ENCODE measurements around the gene FRS2. TPM values are rescaled to one million over a fixed set of nuclear protein-coding genes. Genes with fewer than 3 reads are reported as not detected.
A peak's percentile ranks its signal among the peaks of the same experiment; 100 is the strongest.

FRS2 gene
- total RNA-seq, 1 donor = 64.4 TPM

DNA sequence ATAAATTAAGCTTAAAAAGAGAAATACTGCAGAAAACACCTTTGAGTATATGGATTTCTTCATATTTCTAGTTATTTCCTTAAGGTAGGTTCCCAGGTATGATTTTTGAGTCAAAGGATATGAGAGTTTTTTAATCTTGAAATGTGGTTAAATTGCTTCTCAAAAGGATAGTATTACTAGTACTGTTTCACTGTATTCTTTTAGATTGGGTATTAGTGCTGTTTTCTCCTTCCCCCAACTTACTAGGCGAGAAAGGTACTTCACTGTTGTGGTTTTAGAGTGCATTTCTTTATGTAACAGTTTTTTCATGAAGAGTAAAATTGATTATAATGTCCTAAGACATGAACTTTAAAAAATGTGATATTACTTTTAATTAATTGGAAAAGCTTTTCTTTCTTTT, 13.5 kb downstream of the FRS2 start:
- H3K27ac ChIP-seq (ENCODE audit: low read depth, low read length) = no peak overlapping the region
- no peak for DNase-seq (ENCODE audit: insufficient read length, low spot score, missing footprints)
- H3K36me3 ChIP-seq (ENCODE audit: insufficient read depth, low read length) = peaks cover 11% of the 10 kb centered on the region
- H4K20me1 ChIP-seq (ENCODE audit: insufficient read depth, low read length) = peaks cover 42% of the 10 kb centered on the region
- H2AFZ ChIP-seq (ENCODE audit: low read length) = no peak overlapping the region
- H3K4me3 ChIP-seq (ENCODE audit: insufficient read depth, low read length) = no peak overlapping the region
- H3K79me2 ChIP-seq (ENCODE audit: insufficient read depth, low read length) = peaks cover 95% of the 10 kb centered on the region
- H3K4me1 ChIP-seq (ENCODE audit: insufficient read depth, low read length) = peaks cover 3% of the 10 kb centered on the region
- TF ChIP-seq, protein P1, sequence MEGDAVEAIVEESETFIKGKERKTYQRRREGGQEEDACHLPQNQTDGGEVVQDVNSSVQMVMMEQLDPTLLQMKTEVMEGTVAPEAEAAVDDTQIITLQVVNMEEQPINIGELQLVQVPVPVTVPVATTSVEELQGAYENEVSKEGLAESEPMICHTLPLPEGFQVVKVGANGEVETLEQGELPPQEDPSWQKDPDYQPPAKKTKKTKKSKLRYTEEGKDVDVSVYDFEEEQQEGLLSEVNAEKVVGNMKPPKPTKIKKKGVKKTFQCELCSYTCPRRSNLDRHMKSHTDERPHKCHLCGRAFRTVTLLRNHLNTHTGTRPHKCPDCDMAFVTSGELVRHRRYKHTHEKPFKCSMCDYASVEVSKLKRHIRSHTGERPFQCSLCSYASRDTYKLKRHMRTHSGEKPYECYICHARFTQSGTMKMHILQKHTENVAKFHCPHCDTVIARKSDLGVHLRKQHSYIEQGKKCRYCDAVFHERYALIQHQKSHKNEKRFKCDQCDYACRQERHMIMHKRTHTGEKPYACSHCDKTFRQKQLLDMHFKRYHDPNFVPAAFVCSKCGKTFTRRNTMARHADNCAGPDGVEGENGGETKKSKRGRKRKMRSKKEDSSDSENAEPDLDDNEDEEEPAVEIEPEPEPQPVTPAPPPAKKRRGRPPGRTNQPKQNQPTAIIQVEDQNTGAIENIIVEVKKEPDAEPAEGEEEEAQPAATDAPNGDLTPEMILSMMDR (IDR thresholded peaks at IDR 0.05; ENCODE audit: extremely low read depth, low read depth, low read length) = no peak
- no peaks in the 10 kb centered on the region for H3K27me3 ChIP-seq (ENCODE audit: insufficient read depth, low read length)
- peaks cover 4% of the 10 kb centered on the region for H3K9me3 ChIP-seq (ENCODE audit: low read depth, low read length)
- no peak overlapping the region for H3K4me2 ChIP-seq (ENCODE audit: insufficient read depth, low read length)

GRCh38 chr12:69484428-69484827, 14.2 kb downstream of the FRS2 start:
- Histone ChIP-seq H2AFZ (ENCODE audit: low read length) (no peak overlapping the region), H3K4me3 (ENCODE audit: insufficient read depth, low read length) (no peak overlapping the region), H3K79me2 (ENCODE audit: insufficient read depth, low read length) (peaks cover 94% of the 10 kb centered on the region), H3K27me3 (ENCODE audit: insufficient read depth, low read length) (no peaks in the 10 kb centered on the region), H4K20me1 (ENCODE audit: insufficient read depth, low read length) (peaks cover 37% of the 10 kb centered on the region), H3K4me1 (ENCODE audit: insufficient read depth, low read length) (peaks cover 3% of the 10 kb centered on the region), H3K4me2 (ENCODE audit: insufficient read depth, low read length) (no peak overlapping the region), H3K9me3 (ENCODE audit: low read depth, low read length) (peaks cover 4% of the 10 kb centered on the region), H3K27ac (ENCODE audit: low read depth, low read length) (no peak overlapping the region), H3K36me3 (ENCODE audit: insufficient read depth, low read length) (peaks cover 11% of the 10 kb centered on the region)
- no peak for DNase-seq (ENCODE audit: insufficient read length, low spot score, missing footprints)
- TF ChIP-seq, protein P1 (IDR thresholded peaks at IDR 0.05; ENCODE audit: extremely low read depth, low read depth, low read length) = no peak

DNA sequence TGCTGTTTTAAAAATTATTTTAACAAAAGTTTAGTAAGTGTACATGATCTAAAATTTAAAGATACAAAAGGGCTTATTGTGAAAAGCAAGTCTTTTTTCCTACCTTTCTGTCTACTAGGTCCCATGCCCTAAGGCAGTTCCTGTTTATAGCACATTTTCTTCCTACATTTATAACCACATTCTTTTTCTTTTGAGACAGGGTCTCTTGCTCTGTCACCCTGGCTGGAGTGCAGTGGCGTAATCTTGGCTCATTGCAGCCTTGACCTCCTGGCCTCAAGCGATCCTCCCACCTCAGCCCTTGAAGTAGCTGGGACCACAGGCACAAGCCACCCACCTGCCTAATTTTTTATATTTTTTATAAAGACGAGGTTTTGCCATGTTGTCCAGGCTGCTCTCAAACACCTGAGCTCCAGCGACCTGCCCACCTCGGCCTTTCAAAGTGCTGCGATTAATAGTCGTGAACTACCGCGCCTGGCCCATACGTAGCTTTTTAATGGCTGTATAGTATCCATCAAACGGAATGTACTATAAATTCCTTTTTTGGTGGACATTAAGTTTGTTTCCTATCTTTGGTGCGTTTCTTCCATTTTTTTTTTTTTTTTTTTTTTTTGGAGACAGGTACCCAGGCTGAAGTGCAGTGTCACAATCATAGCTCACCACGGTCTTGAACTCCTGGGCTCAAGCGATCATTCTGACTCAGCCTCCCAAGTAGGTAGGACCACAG, 20.9 kb downstream of the FRS2 start:
- peaks cover 11% of the 10 kb centered on the region for H4K20me1 ChIP-seq (ENCODE audit: insufficient read depth, low read length)
- no peaks in the 10 kb centered on the region for H3K4me1 ChIP-seq (ENCODE audit: insufficient read depth, low read length)
- H2AFZ ChIP-seq (ENCODE audit: low read length) = no peak overlapping the region
- H3K36me3 ChIP-seq (ENCODE audit: insufficient read depth, low read length) = peaks cover 11% of the 10 kb centered on the region
- no peak overlapping the region for H3K27ac ChIP-seq (ENCODE audit: low read depth, low read length)
- H3K9me3 ChIP-seq (ENCODE audit: low read depth, low read length) = peaks cover 4% of the 10 kb centered on the region
- peaks cover 99% of the 10 kb centered on the region for H3K79me2 ChIP-seq (ENCODE audit: insufficient read depth, low read length)
- no peak overlapping the region for H3K4me2 ChIP-seq (ENCODE audit: insufficient read depth, low read length)
- DNase-seq (ENCODE audit: insufficient read length, low spot score, missing footprints) = no peak
- TF ChIP-seq, protein P1 (IDR thresholded peaks at IDR 0.05; ENCODE audit: extremely low read depth, low read depth, low read length) = no peak
- H3K27me3 ChIP-seq (ENCODE audit: insufficient read depth, low read length) = no peaks in the 10 kb centered on the region
- H3K4me3 ChIP-seq (ENCODE audit: insufficient read depth, low read length) = no peak overlapping the region

- Histone ChIP-seq H3K9me3 (ENCODE audit: low read depth, low read length) (no peaks in the 10 kb centered on the region), H2AFZ (ENCODE audit: low read length) (no peak overlapping the region), H3K27ac (ENCODE audit: low read depth, low read length) (peak overlapping the region; percentile 21), H3K36me3 (ENCODE audit: insufficient read depth, low read length) (no peaks in the 10 kb centered on the region), H3K79me2 (ENCODE audit: insufficient read depth, low read length) (peaks cover 99% of the 10 kb centered on the region), H3K4me2 (ENCODE audit: insufficient read depth, low read length) (no peak overlapping the region), H3K4me3 (ENCODE audit: insufficient read depth, low read length) (no peak overlapping the region), H4K20me1 (ENCODE audit: insufficient read depth, low read length) (peaks cover 11% of the 10 kb centered on the region), H3K4me1 (ENCODE audit: insufficient read depth, low read length) (peaks cover 6% of the 10 kb centered on the region), H3K27me3 (ENCODE audit: insufficient read depth, low read length) (no peaks in the 10 kb centered on the region)
- TF ChIP-seq, protein P1 (IDR thresholded peaks at IDR 0.05; ENCODE audit: extremely low read depth, low read depth, low read length) = no peak
- no peak for DNase-seq (ENCODE audit: insufficient read length, low spot score, missing footprints)
Measured at GRCh38 chr12:69492739-69493138, 22.6 kb downstream of the FRS2 start.
